Naive B cell (primary cell): ENCODE data around the gene ZNF740. TPM values are rescaled to one million over a fixed set of nuclear protein-coding genes. Genes with fewer than 3 reads are reported as not detected.
A peak's percentile ranks its signal among the peaks of the same experiment; 100 is the strongest.
"Not testable (repeated sequence)": the region's sequence is repeated elsewhere in the genome, so short reads cannot be mapped to it uniquely, and the experiment has no call there.

Experiments
- ATAC-seq, 2 donors: fragments of 150-1000 bp; cut with Tn5 transposase; 2 replicates each; pipeline ENCODE4 v1.10.0; 2021; ENCODE audit warnings: low read depth in 2 of 2, mild to moderate bottlenecking in 2 of 2, moderate library complexity in 2 of 2
- DNase-seq: peaks from one replicate; pipeline ENCODE4 v3.0.0; 2022
- H3K27ac Mint-ChIP-seq, 6 donors: one replicate each; pipeline ENCODE4 v1.8.0; 2020 to 2022; ENCODE audit warnings: mild to moderate bottlenecking in 6 of 6, mixed read lengths in 6 of 6, moderate library complexity in 5 of 6, inconsistent platforms in 2 of 6
- H3K27me3 Mint-ChIP-seq, 3 donors: one replicate each; pipeline ENCODE4 v1.8.0; 2021 to 2022; ENCODE audit warnings: mixed read lengths in 3 of 3, mild to moderate bottlenecking in 1 of 3
- H3K36me3 Mint-ChIP-seq, 2 donors: one replicate each; pipeline ENCODE4 v1.8.0; 2020 to 2022; ENCODE audit warnings: mixed read lengths in 2 of 2, inconsistent platforms in 1 of 2, mild to moderate bottlenecking in 1 of 2
- H3K4me1 Mint-ChIP-seq, 3 donors: one replicate each; pipeline ENCODE4 v1.8.0; 2020 to 2022; ENCODE audit warnings: mixed read lengths in 3 of 3, inconsistent platforms in 1 of 3, mild to moderate bottlenecking in 1 of 3, moderate library complexity in 1 of 3
- H3K4me3 Mint-ChIP-seq, 8 donors: one replicate each; pipeline ENCODE4 v1.8.0; 2020 to 2022; ENCODE audit warnings: mild to moderate bottlenecking in 8 of 8, mixed read lengths in 8 of 8, moderate library complexity in 8 of 8, inconsistent platforms in 2 of 8
- H3K9me3 Mint-ChIP-seq, 7 donors: one replicate each; pipeline ENCODE4 v1.8.0; 2020 to 2022; ENCODE audit warnings: mixed read lengths in 7 of 7, mild to moderate bottlenecking in 5 of 7, inconsistent platforms in 2 of 7, moderate library complexity in 1 of 7
- polyA plus RNA-seq, 6 donors: library from polyadenylated mRNA; unstranded; fragments of 300-500 nt; fragmentation: Illumina TruSeq; gene quantifications; one replicate each; pipeline ENCODE4 v1.2.3, GENCODE V29; 2021; ENCODE audit warnings: low read depth in 6 of 6

ZNF740 gene
- polyA plus RNA-seq, 6 donors from 2014 or later, result 1.8 to 6.0 (median 4.2) TPM

GRCh38 chr12:53161119-53161911 lies 19.2 kb upstream of the ZNF740 start:
- DNase-seq, result no peak
- no peaks in the 10 kb centered on the region for H3K27me3 Mint-ChIP-seq
- no peaks in the 10 kb centered on the region for H3K9me3 Mint-ChIP-seq
- H3K27ac Mint-ChIP-seq, result peak overlapping the region in 1 of 6 donors; percentile 28
- H3K36me3 Mint-ChIP-seq, result no peaks in the 10 kb centered on the region
- no peak overlapping the region for H3K4me3 Mint-ChIP-seq
- peaks cover 9% of the 10 kb centered on the region in 3 donors for H3K4me1 Mint-ChIP-seq
- ATAC-seq, result no peak

- H3K36me3 Mint-ChIP-seq, H3K27me3 Mint-ChIP-seq, H3K4me3 Mint-ChIP-seq, H3K4me1 Mint-ChIP-seq, DNase-seq, H3K27ac Mint-ChIP-seq, H3K9me3 Mint-ChIP-seq, ATAC-seq: not testable (repeated sequence)
Observed at GRCh38 chr12:53163008-53163407, 17.5 kb upstream of the ZNF740 start.

- Mint-ChIP-seq H3K27ac (peak overlapping the region in 1 of 6 donors; percentile 17), H3K4me3 (no peak overlapping the region), H3K9me3 (no peaks in the 10 kb centered on the region), H3K4me1 (peaks cover 0 to 5% (median 4%) of the 10 kb centered on the region in 3 donors), H3K27me3 (no peaks in the 10 kb centered on the region), H3K36me3 (peaks cover 0 to 6% of the 10 kb centered on the region in 2 donors)
- DNase-seq (no peak), ATAC-seq (no peak)
Observed at GRCh38 chr12:53166837-53167236, 13.7 kb upstream of the ZNF740 start.

GRCh38 chr12:53169644-53170043 lies 10.9 kb upstream of the ZNF740 start:
- no peak for DNase-seq
- Mint-ChIP-seq H3K27ac (no peak overlapping the region), H3K4me3 (no peak overlapping the region), H3K4me1 (peaks cover 2 to 8% (median 5%) of the 10 kb centered on the region in 3 donors), H3K36me3 (peaks cover 0 to 10% of the 10 kb centered on the region in 2 donors), H3K27me3 (no peaks in the 10 kb centered on the region), H3K9me3 (no peaks in the 10 kb centered on the region)
- no peak for ATAC-seq

GRCh38 chr12:53170215-53170614 lies 10.3 kb upstream of the ZNF740 start:
- Mint-ChIP-seq H3K36me3 (peaks cover 0 to 10% of the 10 kb centered on the region in 2 donors), H3K9me3 (no peaks in the 10 kb centered on the region), H3K27ac (peak overlapping the region in 1 of 6 donors; percentile 85), H3K4me3 (peak overlapping the region in 1 of 8 donors; percentile 20), H3K27me3 (no peaks in the 10 kb centered on the region), H3K4me1 (peaks cover 2 to 8% (median 5%) of the 10 kb centered on the region in 3 donors)
- no peak for ATAC-seq
- no peak for DNase-seq

- Mint-ChIP-seq H3K4me3 (no peak overlapping the region), H3K27ac (peak overlapping the region in 1 of 6 donors; percentile 25), H3K36me3 (peaks cover 0 to 10% of the 10 kb centered on the region in 2 donors), H3K4me1 (peaks cover 2 to 8% (median 5%) of the 10 kb centered on the region in 3 donors), H3K27me3 (no peaks in the 10 kb centered on the region), H3K9me3 (no peaks in the 10 kb centered on the region)
- DNase-seq (no peak), ATAC-seq (no peak)
Observed at GRCh38 chr12:53170876-53171724, 9.4 kb upstream of the ZNF740 start.

GRCh38 chr12:53171725-53172329 lies 8.7 kb upstream of the ZNF740 start:
- DNase-seq, result no peak
- Mint-ChIP-seq H3K9me3 (no peaks in the 10 kb centered on the region), H3K36me3 (peaks cover 0 to 10% of the 10 kb centered on the region in 2 donors), H3K4me1 (peaks cover 2 to 8% (median 5%) of the 10 kb centered on the region in 3 donors), H3K27me3 (no peaks in the 10 kb centered on the region), H3K27ac (no peak overlapping the region), H3K4me3 (no peak overlapping the region)
- ATAC-seq, result no peak

- Mint-ChIP-seq H3K4me1 (peaks cover 2 to 8% (median 5%) of the 10 kb centered on the region in 3 donors), H3K27ac (no peak overlapping the region), H3K9me3 (no peaks in the 10 kb centered on the region), H3K4me3 (no peak overlapping the region), H3K36me3 (peaks cover 0 to 10% of the 10 kb centered on the region in 2 donors), H3K27me3 (no peaks in the 10 kb centered on the region)
- ATAC-seq (no peak), DNase-seq (no peak)
Observed at GRCh38 chr12:53172352-53172751, 8.2 kb upstream of the ZNF740 start.

- H3K27me3 Mint-ChIP-seq, result no peaks in the 10 kb centered on the region
- H3K4me3 Mint-ChIP-seq, result no peak overlapping the region
- H3K9me3 Mint-ChIP-seq, result no peaks in the 10 kb centered on the region
- ATAC-seq, result no peak
- H3K36me3 Mint-ChIP-seq, result peaks cover 0 to 10% of the 10 kb centered on the region in 2 donors
- DNase-seq, result no peak
- peaks cover 2 to 8% (median 5%) of the 10 kb centered on the region in 3 donors for H3K4me1 Mint-ChIP-seq
- H3K27ac Mint-ChIP-seq, result no peak overlapping the region
Observed at GRCh38 chr12:53173085-53173715, 7.3 kb upstream of the ZNF740 start.

- Mint-ChIP-seq H3K27me3 (no peaks in the 10 kb centered on the region), H3K27ac (peak overlapping the region in 1 of 6 donors; percentile 36), H3K4me1 (peaks cover 14 to 19% (median 15%) of the 10 kb centered on the region in 3 donors), H3K4me3 (no peak overlapping the region), H3K36me3 (peaks cover 0 to 10% of the 10 kb centered on the region in 2 donors), H3K9me3 (no peaks in the 10 kb centered on the region)
- no peak for ATAC-seq
- DNase-seq, result no peak
Observed at GRCh38 chr12:53174881-53175491, 5.5 kb upstream of the ZNF740 start.

GRCh38 chr12:53176750-53177149 lies 3.8 kb upstream of the ZNF740 start:
- Mint-ChIP-seq H3K27me3 (no peaks in the 10 kb centered on the region), H3K4me1 (peaks cover 21 to 29% (median 24%) of the 10 kb centered on the region in 3 donors), H3K9me3 (no peaks in the 10 kb centered on the region), H3K27ac (no peak overlapping the region), H3K4me3 (peak overlapping the region in 1 of 8 donors; percentile 70), H3K36me3 (peaks cover 0 to 5% of the 10 kb centered on the region in 2 donors)
- no peak for DNase-seq
- ATAC-seq, result no peak

- H3K27ac Mint-ChIP-seq, ATAC-seq, H3K9me3 Mint-ChIP-seq, H3K36me3 Mint-ChIP-seq, DNase-seq, H3K27me3 Mint-ChIP-seq: not testable (repeated sequence)
- Mint-ChIP-seq H3K4me3 (peak overlapping the region in 2 of 8 donors; percentile 6 to 70), H3K4me1 (peaks cover 28 to 32% (median 28%) of the 10 kb centered on the region in 3 donors)
Observed at GRCh38 chr12:53177447-53177846, 3.1 kb upstream of the ZNF740 start.
